Memory B cell (primary cell): ENCODE results near the gene CXCR2.
"Not testable (repeated sequence)": the region's sequence is repeated elsewhere in the genome, so short reads cannot be mapped to it uniquely, and the experiment has no call there.

Experiments used
- ATAC-seq: fragments of 150-1000 bp; cut with Tn5 transposase; 2 replicates; pipeline ENCODE4 v1.10.0; 2021; ENCODE audit warnings: low read depth, mild to moderate bottlenecking, moderate library complexity
- DNase-seq, 2 donors: peaks; one replicate each; pipeline ENCODE4 v3.0.0; 2022; ENCODE audit warnings: low spot score in 2 of 2
- H3K27ac Mint-ChIP-seq: one replicate; pipeline ENCODE4 v1.8.0; 2022; ENCODE audit warnings: mild to moderate bottlenecking, moderate library complexity, mixed read lengths
- H3K27me3 Mint-ChIP-seq: one replicate; pipeline ENCODE4 v1.8.0; 2022; ENCODE audit warnings: mixed read lengths
- H3K36me3 Mint-ChIP-seq: one replicate; pipeline ENCODE4 v1.8.0; 2022; ENCODE audit warnings: mild to moderate bottlenecking, mixed read lengths
- H3K4me1 Mint-ChIP-seq: one replicate; pipeline ENCODE4 v1.8.0; 2022; ENCODE audit warnings: mixed read lengths
- H3K4me3 Mint-ChIP-seq: one replicate; pipeline ENCODE4 v1.8.0; 2022; ENCODE audit warnings: mild to moderate bottlenecking, moderate library complexity, mixed read lengths
- H3K9me3 Mint-ChIP-seq: one replicate; pipeline ENCODE4 v1.8.0; 2022; ENCODE audit warnings: mixed read lengths

CXCR2 gene

GRCh38 chr2:218149848-218150440, 24.1 kb downstream of the CXCR2 start:
- no peaks in the 10 kb centered on the region for H3K36me3 Mint-ChIP-seq
- no peak overlapping the region for H3K4me3 Mint-ChIP-seq
- peaks cover 6% of the 10 kb centered on the region for H3K27me3 Mint-ChIP-seq
- no peaks in the 10 kb centered on the region for H3K9me3 Mint-ChIP-seq
- no peak overlapping the region for H3K27ac Mint-ChIP-seq
- ATAC-seq = peak; percentile 69
- no peak for DNase-seq
- H3K4me1 Mint-ChIP-seq = peaks cover 12% of the 10 kb centered on the region

GRCh38 chr2:218152172-218152571, 26.3 kb downstream of the CXCR2 start:
- DNase-seq (no peak), ATAC-seq (no peak)
- peaks cover 12% of the 10 kb centered on the region for H3K4me1 Mint-ChIP-seq
- peaks cover 6% of the 10 kb centered on the region for H3K27me3 Mint-ChIP-seq
- H3K9me3 Mint-ChIP-seq = no peaks in the 10 kb centered on the region
- no peaks in the 10 kb centered on the region for H3K36me3 Mint-ChIP-seq
- no peak overlapping the region for H3K27ac Mint-ChIP-seq
- no peak overlapping the region for H3K4me3 Mint-ChIP-seq

- ATAC-seq (no peak), DNase-seq (no peak)
- Mint-ChIP-seq H3K9me3 (no peaks in the 10 kb centered on the region), H3K36me3 (no peaks in the 10 kb centered on the region), H3K27ac (no peak overlapping the region), H3K4me3 (no peak overlapping the region), H3K4me1 (peaks cover 12% of the 10 kb centered on the region), H3K27me3 (peaks cover 6% of the 10 kb centered on the region)
Measured at GRCh38 chr2:218152777-218153176, 26.9 kb downstream of the CXCR2 start.

- DNase-seq (no peak), ATAC-seq (no peak)
- H3K27me3 Mint-ChIP-seq = peaks cover 9% of the 10 kb centered on the region
- no peak overlapping the region for H3K4me3 Mint-ChIP-seq
- no peaks in the 10 kb centered on the region for H3K36me3 Mint-ChIP-seq
- no peak overlapping the region for H3K27ac Mint-ChIP-seq
- H3K4me1 Mint-ChIP-seq = no peaks in the 10 kb centered on the region
- no peaks in the 10 kb centered on the region for H3K9me3 Mint-ChIP-seq
Measured at GRCh38 chr2:218155953-218156479, 30.2 kb downstream of the CXCR2 start.

- no peak overlapping the region for H3K27ac Mint-ChIP-seq
- H3K4me1 Mint-ChIP-seq = peaks cover 3% of the 10 kb centered on the region
- H3K9me3 Mint-ChIP-seq = no peaks in the 10 kb centered on the region
Measured at GRCh38 chr2:218161644-218162043, 35.8 kb downstream of the CXCR2 start.

GRCh38 chr2:218162814-218163213, 37.0 kb downstream of the CXCR2 start:
- Mint-ChIP-seq H3K36me3 (no peaks in the 10 kb centered on the region), H3K27ac (no peak overlapping the region)
- no peak for DNase-seq

More at GRCh38 chr2:218161644-218162043, 35.8 kb downstream of the CXCR2 start:
- no peak for DNase-seq
- H3K4me3 Mint-ChIP-seq = no peak overlapping the region
- peaks cover 19% of the 10 kb centered on the region for H3K27me3 Mint-ChIP-seq
- no peaks in the 10 kb centered on the region for H3K36me3 Mint-ChIP-seq
- no peak for ATAC-seq

GRCh38 chr2:218166791-218167190, 41.0 kb downstream of the CXCR2 start, which contains the start of gene CXCR1:
CXCR1 (minus strand) TSS chr2:218166962; CDS start chr2:218165211, 1,751 bp downstream.
- no peaks in the 10 kb centered on the region for H3K36me3 Mint-ChIP-seq
- no peaks in the 10 kb centered on the region for H3K9me3 Mint-ChIP-seq
- H3K27ac Mint-ChIP-seq = no peak within 1 kb of the TSS
- DNase-seq = peak; percentile 15 to 29
- ATAC-seq = peak; percentile 92
- H3K4me3 Mint-ChIP-seq = peak within 1 kb of the TSS; percentile 62
- H3K4me1 Mint-ChIP-seq = peaks cover 13% of the 10 kb centered on the region
- H3K27me3 Mint-ChIP-seq = peaks cover 20% of the 10 kb centered on the region

More at GRCh38 chr2:218162814-218163213, 37.0 kb downstream of the CXCR2 start:
- Mint-ChIP-seq H3K4me3 (no peak overlapping the region), H3K4me1 (peaks cover 7% of the 10 kb centered on the region), H3K27me3 (peaks cover 20% of the 10 kb centered on the region), H3K9me3 (no peaks in the 10 kb centered on the region)
- no peak for ATAC-seq

- Mint-ChIP-seq H3K4me1 (peaks cover 13% of the 10 kb centered on the region), H3K27me3 (peaks cover 18% of the 10 kb centered on the region), H3K27ac (no peak overlapping the region), H3K9me3 (no peaks in the 10 kb centered on the region), H3K4me3 (no peak overlapping the region), H3K36me3 (no peaks in the 10 kb centered on the region)
- DNase-seq = no peak
- ATAC-seq = no peak
Measured at GRCh38 chr2:218168016-218168415, 42.2 kb downstream of the CXCR2 start.

- H3K4me1 Mint-ChIP-seq = peaks cover 13% of the 10 kb centered on the region
- peak; percentile 75 for ATAC-seq
- no peaks in the 10 kb centered on the region for H3K9me3 Mint-ChIP-seq
- peaks cover 16% of the 10 kb centered on the region for H3K27me3 Mint-ChIP-seq
- H3K36me3 Mint-ChIP-seq = no peaks in the 10 kb centered on the region
- no peak overlapping the region for H3K27ac Mint-ChIP-seq
- H3K4me3 Mint-ChIP-seq = no peak overlapping the region
- DNase-seq = peak; percentile 65 to 67
Measured at GRCh38 chr2:218168635-218169462, 43.0 kb downstream of the CXCR2 start.

GRCh38 chr2:218169757-218170546, 44.1 kb downstream of the CXCR2 start:
- Mint-ChIP-seq H3K27ac (no peak overlapping the region), H3K9me3 (no peaks in the 10 kb centered on the region), H3K4me3 (no peak overlapping the region), H3K36me3 (no peaks in the 10 kb centered on the region), H3K27me3 (peaks cover 11% of the 10 kb centered on the region), H3K4me1 (peaks cover 13% of the 10 kb centered on the region)
- ATAC-seq (no peak), DNase-seq (no peak)

- not testable (repeated sequence) for H3K4me3 Mint-ChIP-seq, H3K36me3 Mint-ChIP-seq, H3K9me3 Mint-ChIP-seq, H3K27ac Mint-ChIP-seq, DNase-seq, H3K4me1 Mint-ChIP-seq, ATAC-seq
- H3K27me3 Mint-ChIP-seq = peaks cover 11% of the 10 kb centered on the region
Measured at GRCh38 chr2:218171744-218172143, 45.9 kb downstream of the CXCR2 start.

- H3K9me3 Mint-ChIP-seq = no peaks in the 10 kb centered on the region
- peaks cover 5% of the 10 kb centered on the region for H3K4me1 Mint-ChIP-seq
- DNase-seq = no peak
- ATAC-seq = no peak
- peaks cover 11% of the 10 kb centered on the region for H3K27me3 Mint-ChIP-seq
- H3K4me3 Mint-ChIP-seq = no peak overlapping the region
- H3K36me3 Mint-ChIP-seq = no peaks in the 10 kb centered on the region
- H3K27ac Mint-ChIP-seq = no peak overlapping the region
Measured at GRCh38 chr2:218172845-218173244, 47.0 kb downstream of the CXCR2 start.

- Mint-ChIP-seq H3K27me3 (peaks cover 10% of the 10 kb centered on the region), H3K36me3 (no peaks in the 10 kb centered on the region), H3K27ac (no peak overlapping the region), H3K4me1 (no peaks in the 10 kb centered on the region), H3K4me3 (no peak overlapping the region), H3K9me3 (no peaks in the 10 kb centered on the region)
- no peak for ATAC-seq
- DNase-seq = no peak
Measured at GRCh38 chr2:218179782-218180181, 54.0 kb downstream of the CXCR2 start.
